ENCODE data around the gene SLC35G3. TPM values are rescaled to one million over a fixed set of nuclear protein-coding genes. Genes with fewer than 3 reads are reported as not detected.
"Not testable (repeated sequence)": the region's sequence is repeated elsewhere in the genome, so short reads cannot be mapped to it uniquely, and the experiment has no call there.

The SLC35G3 gene
- total RNA-seq, 1 donor = not detected

DNA sequence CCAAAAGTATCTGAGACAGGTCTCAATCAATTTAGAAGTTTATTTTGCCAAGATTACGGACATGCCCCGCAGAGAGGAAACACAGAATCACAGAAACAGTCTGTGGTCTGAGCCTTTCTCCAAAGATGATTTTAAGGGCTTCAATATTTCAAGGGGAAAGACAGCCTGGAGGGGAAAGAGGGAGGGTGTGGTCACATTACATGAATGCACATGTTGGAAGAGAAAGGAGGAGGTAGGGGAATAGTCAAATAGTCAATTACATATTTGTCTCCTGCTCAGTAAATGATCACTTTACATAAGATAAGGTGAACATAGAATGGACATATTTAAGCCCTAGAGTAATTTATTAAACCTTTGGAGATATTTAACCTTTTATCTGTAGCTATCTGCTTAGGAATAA lies 34.3 kb downstream of the SLC35G3 start:
- H3K4me3 ChIP-seq (ENCODE audit: low read depth, low read length) = no peak overlapping the region
- TF ChIP-seq, protein P1, sequence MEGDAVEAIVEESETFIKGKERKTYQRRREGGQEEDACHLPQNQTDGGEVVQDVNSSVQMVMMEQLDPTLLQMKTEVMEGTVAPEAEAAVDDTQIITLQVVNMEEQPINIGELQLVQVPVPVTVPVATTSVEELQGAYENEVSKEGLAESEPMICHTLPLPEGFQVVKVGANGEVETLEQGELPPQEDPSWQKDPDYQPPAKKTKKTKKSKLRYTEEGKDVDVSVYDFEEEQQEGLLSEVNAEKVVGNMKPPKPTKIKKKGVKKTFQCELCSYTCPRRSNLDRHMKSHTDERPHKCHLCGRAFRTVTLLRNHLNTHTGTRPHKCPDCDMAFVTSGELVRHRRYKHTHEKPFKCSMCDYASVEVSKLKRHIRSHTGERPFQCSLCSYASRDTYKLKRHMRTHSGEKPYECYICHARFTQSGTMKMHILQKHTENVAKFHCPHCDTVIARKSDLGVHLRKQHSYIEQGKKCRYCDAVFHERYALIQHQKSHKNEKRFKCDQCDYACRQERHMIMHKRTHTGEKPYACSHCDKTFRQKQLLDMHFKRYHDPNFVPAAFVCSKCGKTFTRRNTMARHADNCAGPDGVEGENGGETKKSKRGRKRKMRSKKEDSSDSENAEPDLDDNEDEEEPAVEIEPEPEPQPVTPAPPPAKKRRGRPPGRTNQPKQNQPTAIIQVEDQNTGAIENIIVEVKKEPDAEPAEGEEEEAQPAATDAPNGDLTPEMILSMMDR (IDR thresholded peaks at IDR 0.05; ENCODE audit: insufficient read depth, low read depth, low read length) = no peak

DNA sequence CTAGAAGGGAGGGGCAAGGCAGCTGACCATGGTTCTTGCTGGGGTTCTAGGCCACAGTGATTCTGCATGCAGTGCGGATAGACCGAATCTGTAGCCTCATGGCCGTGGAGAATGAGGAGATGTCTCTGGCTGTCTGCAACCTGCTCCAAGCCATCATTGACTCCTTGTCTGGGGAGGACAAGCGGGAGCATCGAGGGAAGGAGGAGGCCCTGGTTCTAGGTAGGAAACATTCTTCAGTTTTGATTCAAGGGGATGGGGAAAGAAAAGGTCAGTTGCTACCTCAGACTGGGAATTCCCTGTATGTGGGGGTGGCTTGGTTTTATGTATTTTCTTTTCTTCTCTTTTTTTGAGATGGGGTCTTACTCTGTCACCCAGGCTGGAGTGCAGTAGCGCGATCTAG lies 38.9 kb downstream of the SLC35G3 start:
- TF ChIP-seq, protein P1 (IDR thresholded peaks at IDR 0.05; ENCODE audit: insufficient read depth, low read depth, low read length) = no peak
- DNase-seq (ENCODE audit: low read depth) = no peak
- no peak overlapping the region for H3K4me3 ChIP-seq (ENCODE audit: low read depth, low read length)

More for the DNA sequence above, 34.3 kb downstream of the SLC35G3 start:
- DNase-seq (ENCODE audit: low read depth) = no peak

DNA sequence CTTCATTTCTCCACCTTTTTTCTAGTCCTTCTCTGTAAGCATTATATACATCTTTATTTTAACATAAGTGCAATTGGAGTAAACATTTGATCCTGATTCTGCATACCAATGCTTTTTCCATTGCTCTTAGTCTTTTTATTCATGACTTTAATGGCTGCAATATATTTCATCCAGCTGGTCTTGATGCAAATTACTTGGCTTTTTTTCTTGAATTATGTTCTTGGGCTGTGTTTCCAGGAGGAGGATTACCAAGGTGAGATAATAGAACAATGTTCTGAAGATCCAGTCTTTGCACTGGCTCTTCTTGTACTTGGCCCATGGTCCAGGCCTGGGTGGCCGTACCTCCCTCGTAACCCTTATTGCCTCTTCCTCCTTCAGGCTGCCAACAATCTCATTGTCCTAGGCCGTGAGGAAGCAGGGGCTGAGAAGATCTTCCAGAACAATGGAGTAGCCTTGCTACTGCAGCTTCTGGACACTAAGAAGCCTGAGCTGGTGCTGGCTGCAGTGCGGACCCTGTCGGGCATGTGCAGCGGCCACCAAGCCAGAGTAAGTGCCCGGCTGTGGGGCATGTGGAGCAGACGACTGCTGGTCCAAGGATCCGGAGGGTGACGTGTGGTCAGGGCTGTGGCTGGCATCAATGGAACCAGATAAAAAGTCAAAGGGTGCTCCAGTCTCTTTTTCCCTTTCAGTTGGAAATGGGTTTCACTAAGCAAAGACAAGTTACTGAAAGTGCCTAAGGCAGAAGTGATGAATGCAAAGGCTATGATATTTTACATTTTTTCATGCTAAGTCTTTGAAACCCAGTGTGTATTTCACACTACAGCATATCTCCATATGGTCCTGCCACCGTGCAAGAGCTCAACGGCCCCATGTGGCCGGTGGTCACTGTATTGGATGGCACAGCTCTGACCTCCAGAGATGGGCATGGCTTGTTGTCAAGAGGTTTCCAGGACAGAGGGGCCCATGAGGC lies 39.7 kb downstream of the SLC35G3 start:
- TF ChIP-seq, protein P1 (IDR thresholded peaks at IDR 0.05; ENCODE audit: insufficient read depth, low read depth, low read length) = no peak
- DNase-seq (ENCODE audit: low read depth) = no peak
- H3K4me3 ChIP-seq (ENCODE audit: low read depth, low read length) = no peak overlapping the region

DNA sequence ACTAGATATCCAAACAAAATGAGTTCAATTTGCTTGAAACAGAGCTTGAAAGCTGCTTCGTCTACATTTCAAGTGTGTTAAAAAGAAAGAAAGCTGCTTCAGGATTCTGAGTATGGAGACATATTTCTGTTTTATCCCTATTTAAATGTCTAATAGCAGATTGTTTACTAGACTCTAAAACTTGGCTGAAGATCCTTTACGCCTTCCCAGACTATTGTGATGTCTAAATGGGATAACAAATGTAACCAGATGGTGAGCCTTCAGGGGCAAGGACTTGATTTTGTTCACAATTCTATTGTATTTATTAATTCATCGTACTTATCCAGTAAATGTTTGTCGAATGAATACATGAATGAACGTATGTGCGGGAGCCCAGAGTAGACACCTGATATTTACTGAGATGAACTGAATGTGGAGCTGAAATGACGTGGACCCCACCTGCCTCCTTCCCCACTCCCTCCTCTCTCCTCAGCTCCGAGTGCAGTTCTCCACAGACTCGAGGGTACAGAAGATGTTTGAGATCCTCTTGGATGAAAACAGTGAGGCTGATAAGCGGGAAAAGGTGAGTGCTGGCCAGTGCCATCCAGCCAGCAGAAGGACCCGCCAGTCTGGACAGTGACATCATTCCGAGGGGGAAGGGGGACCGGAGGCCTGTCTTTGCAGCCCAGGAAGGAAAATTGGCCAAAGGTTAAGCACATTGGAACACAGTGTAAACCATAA lies 41.6 kb downstream of the SLC35G3 start:
- DNase-seq (ENCODE audit: low read depth) = no peak
- no peak overlapping the region for H3K4me3 ChIP-seq (ENCODE audit: low read depth, low read length)

DNA sequence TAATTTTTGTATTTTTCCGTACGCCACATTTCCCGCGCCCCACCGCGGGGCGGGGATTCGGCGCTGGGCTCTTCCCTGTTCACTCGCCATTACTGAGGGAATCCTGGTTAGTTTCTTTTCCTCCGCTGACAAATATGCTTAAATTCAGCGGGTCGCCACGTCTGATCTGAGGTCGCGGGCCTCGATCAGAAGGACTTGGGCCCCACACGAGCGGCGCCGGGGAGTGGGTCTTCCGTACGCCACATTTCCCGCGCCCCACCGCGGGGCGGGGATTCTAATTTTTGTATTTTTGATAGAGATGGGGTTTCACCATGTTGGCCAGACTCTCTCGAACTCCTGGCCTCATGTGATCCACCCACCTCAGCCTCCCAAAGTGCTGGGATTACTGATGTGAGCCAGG lies 43.1 kb downstream of the SLC35G3 start:
- not testable (repeated sequence) for H3K4me3 ChIP-seq (ENCODE audit: low read depth, low read length); DNase-seq (ENCODE audit: low read depth)

More for the DNA sequence above, 41.6 kb downstream of the SLC35G3 start:
- TF ChIP-seq, protein P1 (IDR thresholded peaks at IDR 0.05; ENCODE audit: insufficient read depth, low read depth, low read length) = no peak

DNA sequence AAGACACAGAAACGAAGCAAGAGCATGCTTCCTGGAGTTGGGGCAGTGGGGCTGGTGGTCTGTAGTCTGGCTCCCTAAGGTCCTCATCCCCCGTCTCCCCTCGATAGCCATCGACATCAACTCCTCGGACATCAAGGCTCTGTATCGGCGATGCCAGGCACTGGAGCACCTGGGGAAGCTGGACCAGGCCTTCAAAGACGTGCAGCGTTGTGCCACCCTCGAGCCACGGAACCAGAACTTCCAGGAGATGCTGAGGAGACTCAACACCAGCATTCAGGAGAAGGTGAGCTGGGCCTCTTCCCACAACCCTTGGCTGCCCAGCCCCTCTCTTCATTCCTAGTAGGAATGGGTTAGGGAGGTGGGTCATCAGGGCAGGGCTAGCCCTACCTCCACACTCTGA lies 44.3 kb downstream of the SLC35G3 start:
- H3K4me3 ChIP-seq (ENCODE audit: low read depth, low read length) = no peak overlapping the region
- TF ChIP-seq, protein P1 (IDR thresholded peaks at IDR 0.05; ENCODE audit: insufficient read depth, low read depth, low read length) = no peak
- DNase-seq (ENCODE audit: low read depth) = no peak

DNA sequence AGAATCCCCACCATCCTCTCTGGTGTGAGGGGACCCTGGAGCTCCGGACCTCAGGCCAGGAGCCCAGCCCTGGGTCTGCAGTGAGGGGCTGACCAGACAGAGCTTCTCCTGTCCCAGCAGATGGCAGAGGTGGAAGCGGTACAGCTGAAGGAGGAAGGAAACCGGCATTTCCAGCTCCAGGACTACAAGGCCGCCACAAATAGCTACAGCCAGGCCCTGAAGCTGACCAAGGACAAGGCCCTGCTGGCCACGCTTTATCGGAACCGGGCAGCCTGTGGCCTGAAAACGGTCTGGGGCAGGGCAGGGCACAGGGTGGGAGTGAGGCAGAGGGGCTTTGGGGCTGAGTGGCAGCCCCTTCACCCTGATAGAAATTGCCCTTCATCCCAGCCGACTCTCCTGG lies 46.0 kb downstream of the SLC35G3 start:
- TF ChIP-seq, protein P1 (IDR thresholded peaks at IDR 0.05; ENCODE audit: insufficient read depth, low read depth, low read length) = no peak
- no peak overlapping the region for H3K4me3 ChIP-seq (ENCODE audit: low read depth, low read length)
- no peak for DNase-seq (ENCODE audit: low read depth)

All from fibroblast of villous mesenchyme (primary cell).